H1 (cell line): ENCODE data around the gene FAM72B. TPM values are rescaled to one million over a fixed set of nuclear protein-coding genes. Genes with fewer than 3 reads are reported as not detected.
"Not testable (repeated sequence)": the region's sequence is repeated elsewhere in the genome, so short reads cannot be mapped to it uniquely, and the experiment has no call there.

ENCODE experiments used
- CTCF ChIA-PET: fragments of 300-600 bp; sonication (Branson Sonifier 250); formaldehyde crosslinking; loops from one replicate; lab custom pipeline; 2021; ENCODE audit not compliant: partially characterized antibody; lab: Charles Lee
- POLR2A ChIA-PET: fragments of 300-600 bp; sonication (Branson Sonifier 250); formaldehyde crosslinking; loops from one replicate; lab custom pipeline; 2021; ENCODE audit warnings: inconsistent platforms; ENCODE audit not compliant: partially characterized antibody; lab: Charles Lee
- DNase-seq, 2 experiments: peaks; one replicate each; pipeline versions ENCODE4 v3.0.0 to v3.0.0-alpha.2; 2010 to 2022; ENCODE audit warnings: low spot score in 2 of 2, low read depth in 1 of 2, mixed read lengths in 1 of 2
- FAIRE-seq: peaks from 2 replicates; lab custom pipeline; 2011; peaks lifted over from hg19 to GRCh38; lab: Jason Lieb, UNC
- H2AFZ ChIP-seq: 2 replicates; pipeline ENCODE4 v1.8.1; 2012; ENCODE audit warnings: low read length, inconsistent platforms
- H2AK5ac ChIP-seq: 2 replicates; pipeline ENCODE4 v1.6.1; 2013; ENCODE audit warnings: low read depth, low read length
- H2BK120ac ChIP-seq: replicated peaks from 2 replicates; pipeline ENCODE3; 2013; ENCODE audit warnings: low read depth, low read length, inconsistent platforms
- H2BK12ac ChIP-seq: 2 replicates; pipeline ENCODE4 v1.6.1; 2013; ENCODE audit warnings: low read depth, low read length
- H2BK15ac ChIP-seq: 2 replicates; pipeline ENCODE4 v1.6.1; 2013; ENCODE audit warnings: low read length
- H2BK20ac ChIP-seq: 2 replicates; pipeline ENCODE4 v1.6.1; 2013; ENCODE audit warnings: low read length
- H2BK5ac ChIP-seq: 2 replicates; pipeline ENCODE4 v1.6.1; 2013; ENCODE audit warnings: low read depth, low read length
- H3K14ac ChIP-seq: 2 replicates; pipeline ENCODE4 v1.6.1; 2013; ENCODE audit warnings: inconsistent platforms; ENCODE audit not compliant: insufficient read length
- H3K18ac ChIP-seq: 2 replicates; pipeline ENCODE4 v1.6.1; 2013; ENCODE audit warnings: low read length; ENCODE audit errors: extremely low read depth
- H3K23ac ChIP-seq: 2 replicates; pipeline ENCODE4 v1.6.1; 2013; ENCODE audit warnings: inconsistent platforms; ENCODE audit not compliant: insufficient read length
- H3K23me2 ChIP-seq: 2 replicates; pipeline ENCODE4 v1.6.1; 2013; ENCODE audit warnings: low read depth, low read length
- H3K27ac ChIP-seq: 2 replicates; pipeline ENCODE4 v1.6.1; 2011; ENCODE audit warnings: low read depth, low read length, inconsistent platforms
- H3K27me3 ChIP-seq, 4 experiments: replicated peaks in 1 of 4; 1 replicate in 1 of 4; 2 replicates in 3 of 4; pipeline versions ENCODE4 v1.6.1 to v1.8.1; 2011 to 2013; ENCODE audit warnings: low read length in 3 of 4, mild to moderate bottlenecking in 3 of 4, inconsistent platforms in 2 of 4, mixed read lengths in 2 of 4, moderate library complexity in 1 of 4; ENCODE audit not compliant: control insufficient read depth in 3 of 4, insufficient read depth in 3 of 4; ENCODE audit errors: extremely low read depth in 1 of 4
- H3K36me3 ChIP-seq, 4 experiments: 2 replicates each; pipeline versions ENCODE4 v1.6.1 to v1.8.1; 2011 to 2013; ENCODE audit warnings: mild to moderate bottlenecking in 4 of 4, low read length in 3 of 4, moderate library complexity in 2 of 4, control low read depth in 1 of 4, inconsistent platforms in 1 of 4; ENCODE audit not compliant: insufficient read depth in 4 of 4, control insufficient read depth in 2 of 4
- H3K4ac ChIP-seq: replicated peaks from 2 replicates; pipeline ENCODE3; 2013; ENCODE audit warnings: low read length, low read depth, mixed read lengths, inconsistent platforms; ENCODE audit not compliant: insufficient read length
- H3K4me1 ChIP-seq, 4 experiments: replicated peaks in 1 of 4; 1 replicate in 1 of 4; 2 replicates in 3 of 4; pipeline versions ENCODE4 v1.6.1 to v1.8.1; 2011 to 2013; ENCODE audit warnings: low read length in 3 of 4, inconsistent platforms in 2 of 4, mixed read lengths in 1 of 4; ENCODE audit not compliant: insufficient read depth in 4 of 4, control insufficient read depth in 3 of 4
- H3K4me2 ChIP-seq, 2 experiments: 2 replicates each; pipeline versions ENCODE4 v1.6.1 to v1.8.1; 2011 to 2013; ENCODE audit warnings: low read depth in 2 of 2, low read length in 2 of 2, control low read depth in 1 of 2, inconsistent platforms in 1 of 2, mild to moderate bottlenecking in 1 of 2; ENCODE audit not compliant: insufficient read depth in 1 of 2
- H3K4me3 ChIP-seq, 4 experiments: fragments of 200-600, 300-600 bp in 1 of 4; sonication (generic), shearing (Covaris generic), sonication (Bioruptor Twin) in 1 of 4; 2 replicates each; pipeline versions ENCODE4 v1.5.1 to v1.8.1; 2011 to 2016; ENCODE audit warnings: low read length in 4 of 4, low read depth in 3 of 4, control low read depth in 2 of 4, inconsistent platforms in 2 of 4, mild to moderate bottlenecking in 2 of 4, mixed read lengths in 1 of 4, moderate library complexity in 1 of 4; ENCODE audit not compliant: insufficient read depth in 2 of 4; ENCODE audit errors: extremely low read depth in 1 of 4
- H3K56ac ChIP-seq: replicated peaks from 2 replicates; pipeline ENCODE3; 2013; ENCODE audit warnings: low read depth, mild to moderate bottlenecking, mixed read lengths, low read length, inconsistent platforms; ENCODE audit not compliant: insufficient read length
- H3K79me1 ChIP-seq: 2 replicates; pipeline ENCODE4 v1.6.1; 2013; ENCODE audit warnings: low read depth, low read length, control low read depth
- H3K79me2 ChIP-seq, 2 experiments: 2 replicates each; pipeline versions ENCODE4 v1.6.1 to v1.8.1; 2012 to 2013; ENCODE audit warnings: low read length in 2 of 2, mild to moderate bottlenecking in 2 of 2, inconsistent platforms in 1 of 2; ENCODE audit not compliant: insufficient read depth in 2 of 2, control insufficient read depth in 1 of 2
- H3K9ac ChIP-seq, 4 experiments: replicated peaks in 1 of 4; 1 replicate in 1 of 4; 2 replicates in 3 of 4; pipeline versions ENCODE4 v1.6.1 to v1.8.1; 2011 to 2013; ENCODE audit warnings: low read depth in 3 of 4, low read length in 3 of 4, control low read depth in 2 of 4, mild to moderate bottlenecking in 2 of 4, moderate library complexity in 2 of 4, inconsistent platforms in 1 of 4; ENCODE audit errors: extremely low read depth in 1 of 4
- H3K9me3 ChIP-seq, 2 experiments: 2 replicates each; pipeline versions ENCODE4 v1.6.1 to v1.8.1; 2012 to 2013; ENCODE audit warnings: mild to moderate bottlenecking in 2 of 2, moderate library complexity in 2 of 2, control low read depth in 1 of 2, inconsistent platforms in 1 of 2, low read depth in 1 of 2, low read length in 1 of 2, mixed read lengths in 1 of 2; ENCODE audit not compliant: insufficient read depth in 2 of 2
- H4K20me1 ChIP-seq, 2 experiments: replicated peaks in 1 of 2; 2 replicates each; pipeline versions ENCODE3 to v1.8.1; 2011 to 2013; ENCODE audit warnings: inconsistent platforms in 2 of 2, low read length in 2 of 2, mild to moderate bottlenecking in 1 of 2; ENCODE audit not compliant: insufficient read depth in 2 of 2, control insufficient read depth in 1 of 2
- H4K5ac ChIP-seq: 2 replicates; pipeline ENCODE4 v1.6.1; 2013; ENCODE audit warnings: low read length, low read depth, mixed read lengths, inconsistent platforms; ENCODE audit not compliant: insufficient read length
- H4K8ac ChIP-seq: 2 replicates; pipeline ENCODE4 v1.8.0; 2013; ENCODE audit warnings: mild to moderate bottlenecking, moderate library complexity, low read length, inconsistent platforms; ENCODE audit not compliant: insufficient read depth; ENCODE audit errors: extremely low read depth
- H4K91ac ChIP-seq: replicated peaks from 2 replicates; pipeline ENCODE3; 2013; ENCODE audit warnings: low read length, mixed read lengths, inconsistent platforms; ENCODE audit not compliant: insufficient read length
- WGBS, 2 experiments: shearing (Covaris generic) in 1 of 2; methylation state at CpG; one replicate each; pipeline versions ENCODE4 v1.1.6 to v1.1.7; 2013 to 2015; ENCODE audit warnings: low lambda C conversion rate in 2 of 2, mixed read lengths in 2 of 2, inconsistent platforms in 1 of 2, low coverage in 1 of 2, missing lambda C conversion rate in 1 of 2; ENCODE audit not compliant: insufficient replicate concordance in 2 of 2, insufficient coverage in 1 of 2, insufficient read length in 1 of 2; ENCODE audit errors: extremely low coverage in 1 of 2, missing lambda C conversion rate in 1 of 2; 5-methylcytosine and 5-hydroxymethylcytosine counted together
- polyA plus RNA-seq, 7 experiments: library from polyadenylated mRNA; depleted of rRNA in 3 of 7; stranded (reverse) in 5 of 7; unstranded in 2 of 7; fragments of >200 nt in 5 of 7; fragments of 200-250 nt in 2 of 7; gene quantifications; 1 replicate in 5 of 7; 2 replicates in 1 of 7; 4 replicates in 1 of 7; pipeline versions ENCODE4 v1.2.1 to v1.2.3, GENCODE V29; 2011 to 2013; ENCODE audit warnings: missing spikeins in 2 of 7, mixed read lengths in 2 of 7
- total RNA-seq: library from RNA; stranded (reverse); fragmentation: NEBNext Ultra II Directional; extraction: Animal tissue kit (Norgen Biotek cat#: 25700); gene quantifications from 2 replicates; pipeline ENCODE4 v1.2.1, GENCODE V29; 2021

Gene FAM72B
- total and polyA plus RNA-seq, 2 of the 8 experiments (the other 6 are each of a cell fraction or from before 2014, with no cell fraction given) = 7.7 to 20.7 TPM

DNA sequence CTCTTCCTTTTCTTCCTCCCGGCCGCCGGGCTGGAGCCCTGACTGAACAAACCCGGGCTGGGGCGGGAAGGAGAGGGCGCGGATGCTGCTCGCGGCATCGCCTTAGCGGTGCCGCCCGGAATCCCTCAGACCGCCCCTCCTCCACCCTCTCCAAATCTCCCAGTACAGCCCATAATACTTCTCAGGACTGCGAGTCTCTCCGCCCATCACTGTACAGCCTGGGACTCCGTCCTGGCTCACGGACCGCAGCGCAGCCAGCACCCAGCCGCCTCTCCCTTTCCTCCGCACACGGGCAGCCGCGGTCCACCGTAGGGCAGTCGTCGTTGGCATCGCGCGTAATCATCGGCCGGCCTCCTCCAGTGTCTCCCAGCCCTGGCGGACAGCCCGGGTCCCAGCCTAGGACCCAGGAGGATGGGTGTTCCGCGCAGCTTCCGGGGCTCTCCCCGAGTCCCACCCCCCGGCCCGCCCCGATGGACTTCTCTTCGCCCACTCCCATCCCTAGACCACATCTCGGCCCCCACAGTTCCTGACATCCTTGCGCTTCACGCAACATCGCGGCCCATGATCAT, 1.1 kb upstream of the FAM72B start:
- POLR2A ChIA-PET, H3K23ac ChIP-seq, H4K91ac ChIP-seq, H3K4me2 ChIP-seq, H3K18ac ChIP-seq, H2AK5ac ChIP-seq, H2BK120ac ChIP-seq, H2BK20ac ChIP-seq, H3K79me2 ChIP-seq, H3K36me3 ChIP-seq, H3K9ac ChIP-seq, H3K4ac ChIP-seq, H4K5ac ChIP-seq, H3K14ac ChIP-seq, H3K9me3 ChIP-seq, CTCF ChIA-PET, H3K4me1 ChIP-seq, H4K20me1 ChIP-seq, H3K27me3 ChIP-seq, H2BK15ac ChIP-seq, H4K8ac ChIP-seq, H3K23me2 ChIP-seq, H3K79me1 ChIP-seq, H2BK12ac ChIP-seq, DNase-seq, H3K56ac ChIP-seq, H3K27ac ChIP-seq, H2AFZ ChIP-seq, FAIRE-seq, H2BK5ac ChIP-seq: not testable (repeated sequence)
- H3K4me3 ChIP-seq = peak overlapping the region in 1 of 4 experiments; percentile 44; a peak in 1 of 8 replicates
- no CpG with 5 or more reads among the region's 48 CpGs for WGBS, 2 experiments

DNA sequence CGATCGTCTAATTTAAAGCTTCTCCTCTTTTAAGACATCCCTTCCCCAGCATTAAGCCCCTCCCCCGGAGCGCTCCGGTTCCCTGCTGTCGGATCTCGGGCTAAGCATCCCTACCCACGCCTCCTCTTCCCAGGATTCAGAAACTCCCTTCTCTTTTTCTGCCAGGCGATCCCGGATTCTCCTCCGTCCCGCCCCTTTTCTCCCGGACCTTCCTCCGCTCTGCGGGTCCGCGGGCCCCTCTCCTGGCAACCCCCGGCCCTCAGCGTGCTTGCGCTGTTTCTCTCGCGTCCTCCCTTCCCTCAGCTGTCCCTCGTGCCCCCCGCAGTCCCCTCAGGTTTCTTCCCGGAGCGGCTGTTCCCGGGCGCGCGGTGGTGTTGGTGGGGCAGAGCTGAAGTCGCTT, 273 bp downstream of the FAM72B start:
- H2BK12ac ChIP-seq, H3K56ac ChIP-seq: not testable (repeated sequence)

More for the DNA sequence above, 273 bp downstream of the FAM72B start:
- H3K36me3 ChIP-seq, H2BK15ac ChIP-seq, H2BK20ac ChIP-seq, H3K27me3 ChIP-seq, H3K79me1 ChIP-seq, FAIRE-seq, H3K9me3 ChIP-seq, H3K18ac ChIP-seq, H3K23ac ChIP-seq, H3K79me2 ChIP-seq, H2BK5ac ChIP-seq, H4K5ac ChIP-seq, H4K8ac ChIP-seq, H2AFZ ChIP-seq, POLR2A ChIA-PET, H3K14ac ChIP-seq, H2BK120ac ChIP-seq, H3K23me2 ChIP-seq, H3K4me1 ChIP-seq, H3K9ac ChIP-seq, H2AK5ac ChIP-seq, H3K27ac ChIP-seq, H4K20me1 ChIP-seq, CTCF ChIA-PET, H4K91ac ChIP-seq, H3K4ac ChIP-seq: not testable (repeated sequence)
- Histone ChIP-seq H3K4me3 (peak overlapping the region; percentile 29 to 54 (median 36); a peak in 7 of 8 replicates), H3K4me2 (peak overlapping the region in 1 of 2 experiments; percentile 42; a peak in 1 of 4 replicates)
- 0% methylated on average over 7 of the region's 31 CpGs; no CpG with 5 or more reads in 1 of the 2 experiments for WGBS, 2 experiments
- DNase-seq = peak in 1 of 2 experiments; percentile 66
